ENCODE measurements around the gene SUPT4H1.

DNA sequence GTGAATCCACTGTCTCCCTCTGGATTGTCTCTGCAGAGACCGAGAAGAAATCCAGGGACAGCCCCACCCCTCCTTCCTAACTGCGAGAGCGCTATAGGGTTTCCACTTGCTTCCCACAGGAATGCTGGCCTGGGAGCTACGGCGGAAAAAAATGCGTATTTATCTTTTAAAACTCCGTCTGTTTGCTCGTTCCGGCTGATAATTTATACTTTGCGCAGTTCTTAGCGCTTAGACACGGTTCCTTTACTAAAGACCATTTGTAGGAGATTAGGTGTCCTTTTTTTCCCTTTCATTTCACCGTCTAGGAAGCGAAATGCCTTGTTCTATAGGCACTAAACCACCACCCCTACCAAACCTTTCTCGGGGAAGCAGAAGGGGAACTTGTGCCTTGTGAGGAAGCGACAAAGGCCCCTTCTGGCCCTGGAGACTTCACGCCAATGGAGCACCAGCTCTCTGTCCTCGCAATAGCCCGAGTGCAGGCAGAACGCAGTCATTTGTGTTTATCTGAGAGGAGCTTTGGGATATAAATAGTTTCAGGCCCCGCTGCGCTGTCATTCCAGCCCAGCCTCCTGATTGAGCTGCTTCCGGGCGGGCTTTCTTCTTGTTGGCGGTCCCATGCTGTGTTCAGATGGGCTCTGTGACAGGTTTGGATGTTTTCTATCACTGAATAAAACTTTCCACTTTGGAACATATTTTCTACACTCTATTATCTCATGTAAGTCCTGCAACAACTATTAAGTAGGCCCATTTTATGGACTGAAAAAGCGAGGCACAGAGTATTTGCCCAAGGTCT is 791 bp upstream of the SUPT4H1 start:
- TF ChIP-seq, protein P1, sequence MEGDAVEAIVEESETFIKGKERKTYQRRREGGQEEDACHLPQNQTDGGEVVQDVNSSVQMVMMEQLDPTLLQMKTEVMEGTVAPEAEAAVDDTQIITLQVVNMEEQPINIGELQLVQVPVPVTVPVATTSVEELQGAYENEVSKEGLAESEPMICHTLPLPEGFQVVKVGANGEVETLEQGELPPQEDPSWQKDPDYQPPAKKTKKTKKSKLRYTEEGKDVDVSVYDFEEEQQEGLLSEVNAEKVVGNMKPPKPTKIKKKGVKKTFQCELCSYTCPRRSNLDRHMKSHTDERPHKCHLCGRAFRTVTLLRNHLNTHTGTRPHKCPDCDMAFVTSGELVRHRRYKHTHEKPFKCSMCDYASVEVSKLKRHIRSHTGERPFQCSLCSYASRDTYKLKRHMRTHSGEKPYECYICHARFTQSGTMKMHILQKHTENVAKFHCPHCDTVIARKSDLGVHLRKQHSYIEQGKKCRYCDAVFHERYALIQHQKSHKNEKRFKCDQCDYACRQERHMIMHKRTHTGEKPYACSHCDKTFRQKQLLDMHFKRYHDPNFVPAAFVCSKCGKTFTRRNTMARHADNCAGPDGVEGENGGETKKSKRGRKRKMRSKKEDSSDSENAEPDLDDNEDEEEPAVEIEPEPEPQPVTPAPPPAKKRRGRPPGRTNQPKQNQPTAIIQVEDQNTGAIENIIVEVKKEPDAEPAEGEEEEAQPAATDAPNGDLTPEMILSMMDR (conservative IDR thresholded peaks at IDR 0.05; ENCODE audit: low read depth, low read length): no peak
- TF ChIP-seq EZH2 (IDR thresholded peaks at IDR 0.05; ENCODE audit: low read length, unreplicated experiment): no peak
- no peak for TF ChIP-seq EZH2phosphoT487 (IDR thresholded peaks at IDR 0.05; ENCODE audit: borderline replicate concordance, low read length)

Measured in PC-3 (cell line).